ENCODE results near the gene LBH. TPM values are rescaled to one million over a fixed set of nuclear protein-coding genes. Genes with fewer than 3 reads are reported as not detected.

The LBH gene
- total RNA-seq, 2 donors from 2014 or later = 118 to 127 TPM

GRCh38 chr2:30283931-30284565 is 52.7 kb downstream of the LBH start:
- H3K27ac Mint-ChIP-seq = no peak overlapping the region
- ATAC-seq = no peak

GRCh38 chr2:30285758-30286157 is 54.4 kb downstream of the LBH start:
- no peak for DNase-seq
- no peaks in the 10 kb centered on the region for H3K9me3 ChIP-seq (ENCODE audit: control insufficient read depth, low read length, poor library complexity, severe bottlenecking)
- Mint-ChIP-seq H3K4me1 (peaks cover 17% of the 10 kb centered on the region), H3K27me3 (no peaks in the 10 kb centered on the region), H3K4me3 (no peak overlapping the region), H3K36me3 (ENCODE audit: low read depth) (peaks cover 3% of the 10 kb centered on the region), H3K27ac (no peak overlapping the region)
- ATAC-seq = no peak

More at GRCh38 chr2:30283931-30284565, 52.7 kb downstream of the LBH start:
- Mint-ChIP-seq H3K27me3 (no peaks in the 10 kb centered on the region), H3K4me1 (peaks cover 17% of the 10 kb centered on the region), H3K4me3 (no peak overlapping the region), H3K36me3 (ENCODE audit: low read depth) (peaks cover 5% of the 10 kb centered on the region)
- H3K9me3 ChIP-seq (ENCODE audit: control insufficient read depth, low read length, poor library complexity, severe bottlenecking) = no peaks in the 10 kb centered on the region
- no peak for DNase-seq

GRCh38 chr2:30287190-30287840 is 56.0 kb downstream of the LBH start:
- H3K9me3 ChIP-seq (ENCODE audit: control insufficient read depth, low read length, poor library complexity, severe bottlenecking) = no peaks in the 10 kb centered on the region
- Mint-ChIP-seq H3K4me3 (peak overlapping the region; percentile 39), H3K27me3 (no peaks in the 10 kb centered on the region), H3K27ac (no peak overlapping the region), H3K36me3 (ENCODE audit: low read depth) (no peaks in the 10 kb centered on the region), H3K4me1 (peaks cover 17% of the 10 kb centered on the region)
- ATAC-seq (no peak), DNase-seq (no peak)

GRCh38 chr2:30287857-30288513 is 56.7 kb downstream of the LBH start:
- no peak overlapping the region for H3K27ac Mint-ChIP-seq

GRCh38 chr2:30288561-30288960 is 57.2 kb downstream of the LBH start:
- Mint-ChIP-seq H3K4me3 (no peak overlapping the region), H3K36me3 (ENCODE audit: low read depth) (no peaks in the 10 kb centered on the region), H3K4me1 (peaks cover 17% of the 10 kb centered on the region), H3K27ac (no peak overlapping the region), H3K27me3 (no peaks in the 10 kb centered on the region)
- H3K9me3 ChIP-seq (ENCODE audit: control insufficient read depth, low read length, poor library complexity, severe bottlenecking) = no peaks in the 10 kb centered on the region
- ATAC-seq = no peak
- no peak for DNase-seq

More at GRCh38 chr2:30287857-30288513, 56.7 kb downstream of the LBH start:
- no peaks in the 10 kb centered on the region for H3K9me3 ChIP-seq (ENCODE audit: control insufficient read depth, low read length, poor library complexity, severe bottlenecking)
- ATAC-seq (no peak), DNase-seq (no peak)
- no peaks in the 10 kb centered on the region for H3K27me3 Mint-ChIP-seq
- H3K4me3 Mint-ChIP-seq = peak overlapping the region; percentile 39
- H3K4me1 Mint-ChIP-seq = peaks cover 17% of the 10 kb centered on the region
- no peaks in the 10 kb centered on the region for H3K36me3 Mint-ChIP-seq (ENCODE audit: low read depth)

GRCh38 chr2:30293303-30293921 is 62.1 kb downstream of the LBH start:
- DNase-seq = no peak
- Mint-ChIP-seq H3K4me3 (no peak overlapping the region), H3K27ac (peak overlapping the region; percentile 14), H3K27me3 (no peaks in the 10 kb centered on the region), H3K4me1 (no peaks in the 10 kb centered on the region), H3K36me3 (ENCODE audit: low read depth) (no peaks in the 10 kb centered on the region)
- no peak for ATAC-seq
- no peaks in the 10 kb centered on the region for H3K9me3 ChIP-seq (ENCODE audit: control insufficient read depth, low read length, poor library complexity, severe bottlenecking)

GRCh38 chr2:30294133-30294532 is 62.8 kb downstream of the LBH start:
- ATAC-seq (no peak), DNase-seq (no peak)
- Mint-ChIP-seq H3K27me3 (no peaks in the 10 kb centered on the region), H3K4me3 (no peak overlapping the region), H3K4me1 (no peaks in the 10 kb centered on the region), H3K36me3 (ENCODE audit: low read depth) (no peaks in the 10 kb centered on the region), H3K27ac (peak overlapping the region; percentile 14)
- no peaks in the 10 kb centered on the region for H3K9me3 ChIP-seq (ENCODE audit: control insufficient read depth, low read length, poor library complexity, severe bottlenecking)

- no peak overlapping the region for H3K4me3 Mint-ChIP-seq
- no peak overlapping the region for H3K27ac Mint-ChIP-seq
- peaks cover 4% of the 10 kb centered on the region for H3K4me1 Mint-ChIP-seq
- no peaks in the 10 kb centered on the region for H3K9me3 ChIP-seq (ENCODE audit: control insufficient read depth, low read length, poor library complexity, severe bottlenecking)
- H3K27me3 Mint-ChIP-seq = no peaks in the 10 kb centered on the region
- no peak for DNase-seq
- no peak for ATAC-seq
- no peaks in the 10 kb centered on the region for H3K36me3 Mint-ChIP-seq (ENCODE audit: low read depth)
Observed at GRCh38 chr2:30296496-30296895, 65.2 kb downstream of the LBH start.

GRCh38 chr2:30298302-30298701 is 67.0 kb downstream of the LBH start:
- no peak overlapping the region for H3K4me3 Mint-ChIP-seq
- H3K27me3 Mint-ChIP-seq = no peaks in the 10 kb centered on the region
- no peaks in the 10 kb centered on the region for H3K9me3 ChIP-seq (ENCODE audit: control insufficient read depth, low read length, poor library complexity, severe bottlenecking)
- ATAC-seq (no peak), DNase-seq (no peak)
- no peaks in the 10 kb centered on the region for H3K36me3 Mint-ChIP-seq (ENCODE audit: low read depth)
- H3K4me1 Mint-ChIP-seq = peaks cover 4% of the 10 kb centered on the region
- no peak overlapping the region for H3K27ac Mint-ChIP-seq

- Mint-ChIP-seq H3K27ac (no peak overlapping the region), H3K27me3 (no peaks in the 10 kb centered on the region), H3K4me3 (no peak overlapping the region), H3K36me3 (ENCODE audit: low read depth) (no peaks in the 10 kb centered on the region), H3K4me1 (peaks cover 4% of the 10 kb centered on the region)
- no peak for DNase-seq
- ATAC-seq = no peak
- H3K9me3 ChIP-seq (ENCODE audit: control insufficient read depth, low read length, poor library complexity, severe bottlenecking) = no peaks in the 10 kb centered on the region
Observed at GRCh38 chr2:30300122-30300455, 68.8 kb downstream of the LBH start.

- no peaks in the 10 kb centered on the region for H3K27me3 Mint-ChIP-seq
- peaks cover 4% of the 10 kb centered on the region for H3K4me1 Mint-ChIP-seq
- H3K36me3 Mint-ChIP-seq (ENCODE audit: low read depth) = no peaks in the 10 kb centered on the region
- no peak overlapping the region for H3K4me3 Mint-ChIP-seq
- H3K27ac Mint-ChIP-seq = no peak overlapping the region
- ATAC-seq (no peak), DNase-seq (no peak)
- H3K9me3 ChIP-seq (ENCODE audit: control insufficient read depth, low read length, poor library complexity, severe bottlenecking) = no peaks in the 10 kb centered on the region
Observed at GRCh38 chr2:30300456-30301221, 69.3 kb downstream of the LBH start.

- Mint-ChIP-seq H3K4me3 (no peak overlapping the region), H3K27ac (no peak overlapping the region)
Observed at GRCh38 chr2:30301551-30301950, 70.2 kb downstream of the LBH start.

GRCh38 chr2:30302566-30302965 is 71.2 kb downstream of the LBH start:
- ATAC-seq = no peak
- no peaks in the 10 kb centered on the region for H3K9me3 ChIP-seq (ENCODE audit: control insufficient read depth, low read length, poor library complexity, severe bottlenecking)
- H3K27ac Mint-ChIP-seq = no peak overlapping the region
- no peak for DNase-seq
- H3K4me3 Mint-ChIP-seq = no peak overlapping the region
- H3K4me1 Mint-ChIP-seq = peaks cover 4% of the 10 kb centered on the region
- no peaks in the 10 kb centered on the region for H3K36me3 Mint-ChIP-seq (ENCODE audit: low read depth)
- no peaks in the 10 kb centered on the region for H3K27me3 Mint-ChIP-seq

More at GRCh38 chr2:30301551-30301950, 70.2 kb downstream of the LBH start:
- DNase-seq = no peak
- Mint-ChIP-seq H3K36me3 (ENCODE audit: low read depth) (no peaks in the 10 kb centered on the region), H3K27me3 (no peaks in the 10 kb centered on the region), H3K4me1 (peaks cover 4% of the 10 kb centered on the region)
- no peaks in the 10 kb centered on the region for H3K9me3 ChIP-seq (ENCODE audit: control insufficient read depth, low read length, poor library complexity, severe bottlenecking)
- ATAC-seq = no peak
